Kidney epithelial cell (primary cell): Measurements from ENCODE around the gene KRT6A. TPM values are rescaled to one million over a fixed set of nuclear protein-coding genes. Genes with fewer than 3 reads are reported as not detected.

ENCODE experiments used
- DNase-seq: peaks from one replicate; pipeline ENCODE4 v3.0.0-alpha.2; 2010; ENCODE audit warnings: low read depth
- H3K27me3 ChIP-seq: 2 replicates; pipeline ENCODE4 v1.6.0; 2011; ENCODE audit warnings: low read length; ENCODE audit not compliant: control insufficient read depth, insufficient read depth
- H3K36me3 ChIP-seq: 2 replicates; pipeline ENCODE4 v1.5.1; 2011; ENCODE audit warnings: low read length; ENCODE audit not compliant: control insufficient read depth, insufficient read depth
- H3K4me3 ChIP-seq: 2 replicates; pipeline ENCODE4 v1.5.1; 2011; ENCODE audit warnings: low read depth, mild to moderate bottlenecking, control low read depth, low read length
- total RNA-seq: library from RNA; depleted of rRNA; stranded (reverse); fragments of >200 nt; gene quantifications from 2 replicates; pipeline ENCODE4 v1.2.3, GENCODE V29; 2015
- TF ChIP-seq, protein P1 (sequence below): IDR thresholded peaks from 2 replicates; pipeline ENCODE4 v1.5.1; 2011; ENCODE audit warnings: mild to moderate bottlenecking, moderate library complexity, low read length, control low read depth, inconsistent platforms; ENCODE audit not compliant: insufficient read depth, poor library complexity, severe bottlenecking

The KRT6A gene
- total RNA-seq, result 0.21 and 0.27 TPM in 2 replicates

DNA sequence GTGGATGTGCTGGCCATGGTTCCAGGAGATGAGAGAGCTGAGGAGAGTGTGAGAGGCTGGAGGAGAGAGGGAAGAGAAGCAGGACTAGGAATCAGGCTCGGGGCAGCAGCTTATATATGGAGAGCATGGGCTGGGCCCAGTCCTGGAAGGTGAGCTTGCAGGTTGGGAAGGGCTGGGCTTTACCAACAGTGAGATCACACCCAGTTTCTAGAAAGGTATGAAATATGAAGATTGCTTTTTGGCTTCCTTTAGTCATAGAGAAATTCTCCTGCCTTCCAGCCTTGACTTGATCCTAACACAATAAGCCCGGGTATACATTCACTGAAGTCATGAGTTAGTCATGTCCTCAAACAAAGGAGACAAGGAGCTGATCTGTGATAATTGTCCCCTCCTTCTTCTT lies at the start of gene KRT6A:
Gene KRT6A, minus strand, starts transcription at position 86 of the 400 bp plus-strand sequence. Its CDS starts 69 bp downstream, at position 17.
- Histone ChIP-seq H3K4me3 (no peak within 1 kb of the TSS), H3K27me3 (peaks cover 6% of the 10 kb centered on the region), H3K36me3 (no peaks in the 10 kb centered on the region)
- TF ChIP-seq, protein P1, sequence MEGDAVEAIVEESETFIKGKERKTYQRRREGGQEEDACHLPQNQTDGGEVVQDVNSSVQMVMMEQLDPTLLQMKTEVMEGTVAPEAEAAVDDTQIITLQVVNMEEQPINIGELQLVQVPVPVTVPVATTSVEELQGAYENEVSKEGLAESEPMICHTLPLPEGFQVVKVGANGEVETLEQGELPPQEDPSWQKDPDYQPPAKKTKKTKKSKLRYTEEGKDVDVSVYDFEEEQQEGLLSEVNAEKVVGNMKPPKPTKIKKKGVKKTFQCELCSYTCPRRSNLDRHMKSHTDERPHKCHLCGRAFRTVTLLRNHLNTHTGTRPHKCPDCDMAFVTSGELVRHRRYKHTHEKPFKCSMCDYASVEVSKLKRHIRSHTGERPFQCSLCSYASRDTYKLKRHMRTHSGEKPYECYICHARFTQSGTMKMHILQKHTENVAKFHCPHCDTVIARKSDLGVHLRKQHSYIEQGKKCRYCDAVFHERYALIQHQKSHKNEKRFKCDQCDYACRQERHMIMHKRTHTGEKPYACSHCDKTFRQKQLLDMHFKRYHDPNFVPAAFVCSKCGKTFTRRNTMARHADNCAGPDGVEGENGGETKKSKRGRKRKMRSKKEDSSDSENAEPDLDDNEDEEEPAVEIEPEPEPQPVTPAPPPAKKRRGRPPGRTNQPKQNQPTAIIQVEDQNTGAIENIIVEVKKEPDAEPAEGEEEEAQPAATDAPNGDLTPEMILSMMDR, result no peak
- no peak for DNase-seq

DNA sequence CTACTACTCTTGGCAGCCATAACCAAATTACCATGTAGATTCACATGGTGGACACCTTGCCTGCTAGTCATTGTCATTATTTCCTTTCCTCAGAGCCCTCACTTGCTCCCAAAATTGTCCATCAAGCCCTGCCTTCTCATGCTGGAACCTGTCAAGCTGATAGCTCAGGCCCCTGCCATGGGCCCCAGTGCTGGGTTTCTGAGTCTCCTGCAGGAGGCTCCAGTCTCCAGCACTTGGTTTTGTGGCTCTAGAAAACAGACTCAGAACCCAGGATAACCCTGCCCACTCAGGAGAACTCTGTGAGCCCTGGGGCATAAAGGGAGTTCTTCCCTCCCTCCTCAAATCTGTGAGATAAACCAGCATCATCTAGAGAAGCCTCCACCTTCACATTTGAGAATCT lies 49.1 kb upstream of the KRT6A start:
- TF ChIP-seq, protein P1, result no peak
- H3K36me3 ChIP-seq, result no peaks in the 10 kb centered on the region
- H3K4me3 ChIP-seq, result no peak overlapping the region
- H3K27me3 ChIP-seq, result no peaks in the 10 kb centered on the region
- no peak for DNase-seq

DNA sequence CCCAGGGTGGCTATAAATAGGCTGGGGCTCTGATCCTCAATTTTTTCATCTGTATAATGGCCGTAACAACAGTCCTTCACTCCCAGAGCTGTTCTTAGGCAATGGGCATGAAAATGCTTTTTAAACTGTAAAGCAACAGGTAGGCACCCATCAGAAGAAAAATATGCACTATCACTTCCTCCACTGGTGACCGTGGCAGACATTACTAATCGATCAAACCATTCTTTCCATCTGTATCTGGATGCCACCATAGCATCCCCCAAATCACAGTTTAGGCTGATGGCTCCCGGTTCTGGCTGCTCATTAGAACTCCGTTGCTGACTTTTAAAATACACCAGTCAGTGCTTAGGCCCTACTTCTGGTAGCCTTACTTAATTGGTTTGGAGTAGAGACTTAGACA lies 48.7 kb upstream of the KRT6A start:
- no peak for DNase-seq
- Histone ChIP-seq H3K27me3 (no peaks in the 10 kb centered on the region), H3K36me3 (no peaks in the 10 kb centered on the region), H3K4me3 (no peak overlapping the region)
- TF ChIP-seq, protein P1, result no peak

DNA sequence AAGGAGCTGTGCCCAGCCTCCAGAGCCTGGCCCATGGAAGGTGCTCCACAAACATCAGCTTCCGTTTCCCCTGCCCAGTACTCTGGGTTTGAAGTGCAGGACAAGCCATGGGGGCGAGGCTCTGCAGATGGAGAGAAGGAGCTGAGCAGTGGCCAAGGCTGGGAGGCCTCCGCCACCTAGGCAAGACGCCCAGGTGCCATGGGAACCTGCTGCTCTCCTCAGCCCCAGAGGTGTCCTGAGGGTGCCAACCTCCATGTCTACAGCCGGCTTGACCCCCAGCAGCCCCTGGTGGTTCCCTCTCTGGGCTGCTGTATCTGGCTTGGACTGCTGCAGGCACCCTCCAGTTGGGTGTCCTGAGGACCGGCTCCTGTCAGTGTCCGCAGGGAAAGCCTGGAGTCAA lies 47.5 kb upstream of the KRT6A start:
- Histone ChIP-seq H3K27me3 (no peaks in the 10 kb centered on the region), H3K36me3 (no peaks in the 10 kb centered on the region), H3K4me3 (no peak overlapping the region)
- TF ChIP-seq, protein P1, result no peak
- DNase-seq, result no peak

DNA sequence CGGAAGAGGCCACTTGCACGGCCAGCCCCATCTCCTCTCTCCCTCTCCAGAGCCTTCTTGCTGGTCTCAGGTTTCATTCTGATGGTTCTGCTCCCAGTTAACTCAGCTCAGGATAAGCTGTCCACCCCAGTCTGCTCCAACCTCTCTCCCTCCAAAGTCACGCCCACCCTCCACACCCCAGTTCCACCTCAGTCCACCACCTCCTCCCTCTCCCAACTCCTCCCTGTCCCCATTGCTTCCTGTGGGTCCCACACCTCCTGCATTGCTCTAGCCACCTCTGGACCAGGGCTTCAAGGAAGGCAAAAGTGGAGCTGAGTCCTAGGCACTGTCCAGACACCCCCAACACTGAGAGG lies 46.7 kb upstream of the KRT6A start:
- Histone ChIP-seq H3K4me3 (no peak overlapping the region), H3K36me3 (no peaks in the 10 kb centered on the region), H3K27me3 (no peaks in the 10 kb centered on the region)
- TF ChIP-seq, protein P1, result no peak
- no peak for DNase-seq

DNA sequence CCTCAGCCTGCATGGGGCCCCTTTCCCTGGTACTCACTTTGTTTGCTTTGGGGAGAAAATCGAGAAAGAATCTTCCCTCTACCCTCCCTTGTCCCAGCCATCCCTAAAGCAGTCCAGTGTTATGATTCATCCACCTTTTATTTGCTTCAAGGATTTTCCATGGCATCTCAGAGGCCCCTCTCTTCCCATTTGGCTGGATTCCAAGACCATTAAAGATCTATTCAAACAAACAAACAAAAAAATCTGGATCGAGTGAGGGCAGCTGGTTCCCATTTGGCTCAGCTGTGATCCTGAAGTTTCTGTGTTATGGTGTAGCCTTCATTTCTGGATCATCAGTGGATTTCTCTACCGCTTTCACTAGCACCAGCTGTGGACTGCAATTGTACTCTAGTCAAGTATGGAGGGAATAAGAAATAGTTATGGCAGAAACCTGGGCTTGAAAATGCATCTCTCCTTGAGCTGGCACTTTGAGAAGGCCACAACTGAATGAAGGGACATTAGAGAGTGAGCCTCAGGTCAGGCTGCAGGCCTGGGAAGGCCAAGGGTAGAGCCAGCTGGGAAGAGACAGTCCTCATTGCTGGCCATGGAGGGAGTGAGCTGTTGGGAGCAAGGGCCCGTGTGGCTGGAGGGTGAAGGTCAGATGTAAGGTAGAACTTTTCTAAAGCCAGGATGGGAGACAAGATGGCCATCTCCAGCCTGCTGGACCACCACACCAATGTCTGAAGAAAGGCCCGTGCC lies 46.2 kb upstream of the KRT6A start:
- peak; percentile 14 for DNase-seq
- TF ChIP-seq, protein P1, result no peak
- no peak overlapping the region for H3K4me3 ChIP-seq

More for the DNA sequence above, 46.2 kb upstream of the KRT6A start:
- H3K36me3 ChIP-seq, result no peaks in the 10 kb centered on the region
- no peaks in the 10 kb centered on the region for H3K27me3 ChIP-seq
